Middle frontal gyrus (tissue), 1 donor: ENCODE measurements around the gene SLC8A2.
A peak's percentile ranks its signal among the peaks of the same experiment; 100 is the strongest.
"Not testable (repeated sequence)": the region's sequence is repeated elsewhere in the genome, so short reads cannot be mapped to it uniquely, and the experiment has no call there.

Experiments used
- DNase-seq: peaks from one replicate; pipeline ENCODE4 v3.0.0-alpha.2; 2015; ENCODE audit warnings: low spot score; ENCODE audit errors: extremely low spot score

SLC8A2 gene

DNA sequence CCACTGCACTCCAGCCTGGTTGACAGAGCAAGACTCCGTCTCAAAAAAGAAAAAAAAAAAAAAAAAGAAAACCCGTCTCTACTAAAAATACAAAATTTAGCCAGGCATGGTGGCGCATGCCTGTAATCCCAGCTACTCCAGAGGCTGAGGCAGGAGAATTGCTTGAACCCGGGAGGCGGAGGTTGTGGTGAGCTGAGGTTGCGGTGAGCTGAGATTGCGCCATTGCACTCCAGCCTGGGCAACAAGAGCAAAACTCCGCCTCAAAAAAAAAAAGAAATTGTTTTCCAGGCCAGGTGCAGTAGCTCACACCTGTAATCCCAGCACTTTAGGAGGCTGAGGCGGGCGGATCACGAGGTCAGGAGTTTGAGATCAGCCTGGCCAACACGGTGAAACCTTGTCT lies 85.1 kb downstream of the SLC8A2 start:
- not testable (repeated sequence) for DNase-seq

DNA sequence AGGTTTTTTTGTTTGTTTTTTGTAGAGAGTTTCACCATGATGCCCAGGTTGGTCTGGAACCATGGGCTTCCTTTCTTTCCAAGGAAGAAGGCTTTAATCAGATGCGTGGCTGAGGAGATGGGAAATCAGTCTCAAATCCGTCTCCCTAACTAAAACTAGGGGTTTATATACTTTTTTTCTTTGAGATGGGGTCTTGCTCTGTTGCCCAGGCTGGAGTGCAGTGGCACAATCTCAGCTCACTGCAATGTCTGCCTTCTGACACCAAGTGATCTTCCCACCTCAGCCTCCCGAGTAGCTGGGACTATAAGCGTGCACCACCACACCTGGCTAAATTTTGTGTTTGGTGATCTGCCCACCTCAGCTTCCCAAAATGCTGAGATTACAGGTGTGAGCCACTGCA lies 87.2 kb downstream of the SLC8A2 start:
- not testable (repeated sequence) for DNase-seq

DNA sequence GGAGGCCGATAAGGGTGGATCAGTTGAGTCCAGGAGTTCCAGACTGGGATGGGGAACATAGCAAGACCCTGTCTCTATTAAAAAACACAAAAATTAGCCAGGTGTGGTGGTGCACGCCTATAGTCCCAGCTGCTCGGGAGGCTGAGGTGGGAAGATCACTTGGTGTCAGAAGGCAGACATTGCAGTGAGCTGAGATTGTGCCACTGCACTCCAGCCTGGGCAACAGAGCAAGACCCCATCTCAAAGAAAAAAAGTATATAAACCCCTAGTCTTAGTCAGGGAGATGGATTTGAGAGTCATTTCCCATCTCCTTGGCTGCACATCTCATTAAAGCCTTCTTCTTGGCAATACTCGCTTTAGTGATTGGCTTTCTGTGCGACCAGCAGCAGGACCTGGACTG lies 87.8 kb downstream of the SLC8A2 start:
- not testable (repeated sequence) for DNase-seq

DNA sequence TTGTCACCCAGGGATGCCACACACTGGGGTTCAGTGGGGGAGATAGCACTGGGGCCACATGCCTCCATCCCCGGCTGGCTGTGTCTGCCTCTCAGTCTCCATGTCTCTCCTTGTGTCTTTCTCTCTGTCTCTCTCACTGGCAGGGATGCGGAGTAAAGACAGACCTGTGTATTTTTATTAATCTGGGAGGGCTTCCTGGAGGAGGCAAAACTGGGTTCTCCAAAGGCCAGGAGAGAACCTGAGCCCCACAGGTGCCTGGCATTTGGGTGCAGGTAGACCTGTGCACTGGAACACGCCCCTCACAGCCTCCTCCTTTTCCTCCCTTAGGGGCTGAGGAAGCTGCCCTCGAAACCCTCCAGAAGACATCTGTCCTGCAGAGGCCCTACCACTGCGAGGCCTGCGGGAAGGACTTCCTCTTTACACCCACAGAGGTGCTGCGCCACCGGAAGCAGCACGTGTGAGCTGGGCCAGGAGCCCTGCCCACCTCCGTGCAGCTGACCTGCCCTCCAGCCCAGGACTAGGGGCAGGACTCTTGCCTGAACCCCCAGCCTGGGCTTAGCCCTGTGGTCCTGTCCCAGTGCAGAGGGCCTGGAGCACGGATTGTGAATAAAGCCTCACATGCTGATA lies 89.9 kb downstream of the SLC8A2 start:
- no peak for DNase-seq

DNA sequence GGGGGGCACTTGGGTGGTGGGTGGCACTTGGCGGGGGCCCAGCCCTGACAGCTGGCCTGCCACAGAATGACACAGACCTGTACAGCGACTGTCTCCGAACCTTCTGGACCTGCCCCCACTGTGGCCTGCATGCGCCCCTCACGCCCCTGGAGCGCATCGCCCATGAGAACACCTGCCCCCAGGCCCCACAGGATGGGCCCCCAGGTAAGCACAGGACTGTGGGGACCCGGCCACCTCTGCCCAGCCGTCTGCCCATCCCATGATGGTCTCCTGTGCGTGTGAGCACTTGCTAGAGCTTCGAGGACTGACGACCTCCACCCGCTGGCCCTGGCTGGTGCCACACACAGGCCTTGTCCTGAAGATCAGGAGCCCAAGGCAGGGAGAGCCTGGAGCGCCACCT lies 90.6 kb downstream of the SLC8A2 start:
- no peak for DNase-seq

DNA sequence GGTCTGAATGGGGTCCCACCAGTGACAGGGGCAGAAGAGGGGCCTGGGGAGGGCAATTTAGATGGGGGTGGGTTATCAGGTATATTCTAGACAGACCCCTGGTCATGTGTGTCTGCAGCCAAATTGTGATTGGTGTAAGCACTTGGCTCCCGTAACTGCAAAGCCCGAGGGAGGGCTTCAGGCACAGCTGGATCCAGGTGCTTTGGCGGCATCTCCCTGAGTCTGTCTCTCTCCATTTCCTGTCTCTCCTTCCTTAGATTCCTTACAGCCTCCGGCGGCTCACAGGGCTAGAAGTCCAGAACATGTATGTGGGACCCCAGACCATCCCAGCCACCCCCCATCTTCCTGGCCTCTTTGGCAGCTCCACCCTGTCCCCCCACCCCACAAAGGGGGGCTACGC lies 91.1 kb downstream of the SLC8A2 start:
- DNase-seq, result no peak

DNA sequence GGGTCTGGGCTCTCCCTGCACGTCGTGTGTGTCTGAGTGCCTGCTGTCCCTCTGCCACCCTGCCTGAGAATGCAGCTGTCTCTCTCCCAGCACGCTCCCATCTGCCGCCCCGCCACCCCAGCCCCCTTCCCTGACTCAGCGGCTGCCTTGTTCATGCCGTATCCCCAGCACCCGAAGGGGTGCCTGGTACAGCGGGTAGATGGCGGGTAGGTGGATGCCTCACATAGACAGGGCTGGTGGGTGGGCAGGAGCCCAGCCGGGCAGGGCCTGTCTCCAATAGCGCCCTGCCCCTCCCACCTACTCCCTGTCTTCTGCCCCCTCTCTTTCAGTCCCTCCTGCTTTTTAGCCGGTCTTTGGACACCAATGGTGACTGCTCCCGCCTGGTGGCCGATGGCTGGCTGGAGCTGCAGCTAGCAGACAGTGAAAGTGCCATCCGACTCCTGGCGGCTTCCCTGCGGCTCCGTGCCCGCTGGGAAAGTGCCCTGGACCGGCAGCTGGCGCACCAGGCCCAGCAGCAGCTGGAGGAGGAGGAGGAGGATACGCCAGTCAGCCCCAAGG lies 92.2 kb downstream of the SLC8A2 start:
- DNase-seq, result peak; percentile 52

DNA sequence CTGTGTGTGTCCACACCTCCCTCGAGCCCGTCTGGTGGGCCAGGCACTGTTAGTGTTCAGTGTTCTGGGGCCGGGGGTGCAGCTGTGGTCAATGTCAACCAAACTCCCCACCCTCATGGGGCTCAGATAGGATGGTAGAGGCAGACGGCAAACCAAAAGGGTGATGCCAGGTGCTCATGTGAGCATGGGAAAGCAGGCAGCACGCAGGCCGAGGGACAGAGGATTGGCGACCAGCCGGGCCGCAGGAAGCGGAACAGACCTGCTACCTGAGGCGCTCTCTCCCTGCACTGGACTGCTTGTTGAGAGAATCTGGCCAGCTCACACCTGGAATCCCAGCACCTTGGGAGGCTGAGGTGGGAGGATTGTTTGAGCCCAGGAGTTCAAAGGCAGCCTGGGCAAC lies 93.4 kb downstream of the SLC8A2 start:
- DNase-seq, result no peak
